ENCODE measurements around the gene CDH4. TPM values are rescaled to one million over a fixed set of nuclear protein-coding genes. Genes with fewer than 3 reads are reported as not detected.
A peak's percentile ranks its signal among the peaks of the same experiment; 100 is the strongest.
"Not testable (repeated sequence)": the region's sequence is repeated elsewhere in the genome, so short reads cannot be mapped to it uniquely, and the experiment has no call there.

Gene CDH4
- total RNA-seq, 1 donor from 2014 or later = 3.2 TPM

GRCh38 chr20:61980647-61981583 lies 728.9 kb downstream of the CDH4 start:
- FAIRE-seq (no peak), DNase-seq (ENCODE audit: low read depth) (no peak)
- Mint-ChIP-seq H3K36me3 (ENCODE audit: low read depth, unreplicated experiment) (peaks cover 18% of the 10 kb centered on the region), H3K27ac (ENCODE audit: unreplicated experiment) (no peak overlapping the region), H3K27me3 (ENCODE audit: low read depth, unreplicated experiment) (no peaks in the 10 kb centered on the region), H3K4me1 (ENCODE audit: low read depth, unreplicated experiment) (no peaks in the 10 kb centered on the region), H3K4me3 (ENCODE audit: unreplicated experiment) (no peak overlapping the region), H3K9me3 (ENCODE audit: unreplicated experiment) (peaks cover 3% of the 10 kb centered on the region)
- H3K27ac ChIP-seq (ENCODE audit: low read depth, low read length) = no peak overlapping the region
- no peaks in the 10 kb centered on the region for H3K27me3 ChIP-seq (ENCODE audit: insufficient read depth, low read length)
- H3K9ac ChIP-seq (ENCODE audit: low read length) = no peak overlapping the region
- H3K9me3 ChIP-seq (ENCODE audit: insufficient read depth, low read depth, low read length) = no peaks in the 10 kb centered on the region
- H3K79me2 ChIP-seq (ENCODE audit: insufficient read depth, low read length) = no peaks in the 10 kb centered on the region
- H3K4me3 ChIP-seq (ENCODE audit: insufficient read depth, low read depth, low read length) = no peak overlapping the region
- peaks cover 42% of the 10 kb centered on the region for H4K20me1 ChIP-seq (ENCODE audit: insufficient read depth, low read length)
- no peak overlapping the region for H2AFZ ChIP-seq (ENCODE audit: low read depth, low read length)
- no peaks in the 10 kb centered on the region for H3K36me3 ChIP-seq (ENCODE audit: insufficient read depth, low read length)
- H3K4me2 ChIP-seq (ENCODE audit: low read length) = no peak overlapping the region
- H3K4me1 ChIP-seq (ENCODE audit: insufficient read depth, low read length) = no peaks in the 10 kb centered on the region
- TF ChIP-seq EZH2 (IDR thresholded peaks at IDR 0.05; ENCODE audit: insufficient read depth, low read length) = no peak
- TF ChIP-seq, protein P1, sequence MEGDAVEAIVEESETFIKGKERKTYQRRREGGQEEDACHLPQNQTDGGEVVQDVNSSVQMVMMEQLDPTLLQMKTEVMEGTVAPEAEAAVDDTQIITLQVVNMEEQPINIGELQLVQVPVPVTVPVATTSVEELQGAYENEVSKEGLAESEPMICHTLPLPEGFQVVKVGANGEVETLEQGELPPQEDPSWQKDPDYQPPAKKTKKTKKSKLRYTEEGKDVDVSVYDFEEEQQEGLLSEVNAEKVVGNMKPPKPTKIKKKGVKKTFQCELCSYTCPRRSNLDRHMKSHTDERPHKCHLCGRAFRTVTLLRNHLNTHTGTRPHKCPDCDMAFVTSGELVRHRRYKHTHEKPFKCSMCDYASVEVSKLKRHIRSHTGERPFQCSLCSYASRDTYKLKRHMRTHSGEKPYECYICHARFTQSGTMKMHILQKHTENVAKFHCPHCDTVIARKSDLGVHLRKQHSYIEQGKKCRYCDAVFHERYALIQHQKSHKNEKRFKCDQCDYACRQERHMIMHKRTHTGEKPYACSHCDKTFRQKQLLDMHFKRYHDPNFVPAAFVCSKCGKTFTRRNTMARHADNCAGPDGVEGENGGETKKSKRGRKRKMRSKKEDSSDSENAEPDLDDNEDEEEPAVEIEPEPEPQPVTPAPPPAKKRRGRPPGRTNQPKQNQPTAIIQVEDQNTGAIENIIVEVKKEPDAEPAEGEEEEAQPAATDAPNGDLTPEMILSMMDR (IDR thresholded peaks at IDR 0.05; ENCODE audit: insufficient read depth, low read depth, low read length) = peak; percentile 24

DNA sequence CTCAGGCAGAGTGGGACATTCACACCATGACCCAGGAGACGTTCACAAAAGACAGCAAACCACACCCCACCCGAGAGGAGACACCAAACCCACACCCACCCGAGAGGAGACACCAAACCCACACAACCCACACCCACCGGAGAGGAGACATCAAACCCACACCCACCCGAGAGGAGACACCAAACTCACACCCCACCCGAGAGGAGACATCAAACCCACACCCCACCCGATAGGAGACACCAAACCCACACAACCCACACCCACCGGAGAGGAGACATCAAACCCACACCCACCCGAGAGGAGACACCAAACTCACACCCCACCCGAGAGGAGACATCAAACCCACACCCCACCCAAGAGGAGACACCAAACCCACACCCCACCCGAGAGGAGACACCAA lies 729.6 kb downstream of the CDH4 start:
- DNase-seq (ENCODE audit: low read depth); H3K4me1 ChIP-seq (ENCODE audit: insufficient read depth, low read length); H3K27me3 ChIP-seq (ENCODE audit: insufficient read depth, low read length); FAIRE-seq; H3K4me2 ChIP-seq (ENCODE audit: low read length); H3K36me3 ChIP-seq (ENCODE audit: insufficient read depth, low read length); H3K9ac ChIP-seq (ENCODE audit: low read length); H2AFZ ChIP-seq (ENCODE audit: low read depth, low read length); H3K4me3 ChIP-seq (ENCODE audit: insufficient read depth, low read depth, low read length); H3K9me3 ChIP-seq (ENCODE audit: insufficient read depth, low read depth, low read length); H3K9me3 Mint-ChIP-seq (ENCODE audit: unreplicated experiment); H3K4me1 Mint-ChIP-seq (ENCODE audit: low read depth, unreplicated experiment); H3K4me3 Mint-ChIP-seq (ENCODE audit: unreplicated experiment); H3K27me3 Mint-ChIP-seq (ENCODE audit: low read depth, unreplicated experiment); H3K27ac ChIP-seq (ENCODE audit: low read depth, low read length); H3K79me2 ChIP-seq (ENCODE audit: insufficient read depth, low read length); H3K27ac Mint-ChIP-seq (ENCODE audit: unreplicated experiment): not testable (repeated sequence)
- peaks cover 36% of the 10 kb centered on the region for H4K20me1 ChIP-seq (ENCODE audit: insufficient read depth, low read length)
- H3K36me3 Mint-ChIP-seq (ENCODE audit: low read depth, unreplicated experiment) = peaks cover 21% of the 10 kb centered on the region

GRCh38 chr20:61982191-61982950 lies 730.3 kb downstream of the CDH4 start:
- H3K4me1 ChIP-seq (ENCODE audit: insufficient read depth, low read length) = no peaks in the 10 kb centered on the region

More at GRCh38 chr20:61982191-61982950, 730.3 kb downstream of the CDH4 start:
- Mint-ChIP-seq H3K4me1 (ENCODE audit: low read depth, unreplicated experiment) (no peaks in the 10 kb centered on the region), H3K9me3 (ENCODE audit: unreplicated experiment) (peaks cover 3% of the 10 kb centered on the region), H3K27me3 (ENCODE audit: low read depth, unreplicated experiment) (no peaks in the 10 kb centered on the region), H3K27ac (ENCODE audit: unreplicated experiment) (no peak overlapping the region), H3K36me3 (ENCODE audit: low read depth, unreplicated experiment) (peaks cover 22% of the 10 kb centered on the region), H3K4me3 (ENCODE audit: unreplicated experiment) (no peak overlapping the region)
- Histone ChIP-seq H3K27me3 (ENCODE audit: insufficient read depth, low read length) (no peaks in the 10 kb centered on the region), H3K4me3 (ENCODE audit: insufficient read depth, low read depth, low read length) (no peak overlapping the region), H3K27ac (ENCODE audit: low read depth, low read length) (no peak overlapping the region), H3K9me3 (ENCODE audit: insufficient read depth, low read depth, low read length) (no peaks in the 10 kb centered on the region), H3K36me3 (ENCODE audit: insufficient read depth, low read length) (no peaks in the 10 kb centered on the region), H3K4me2 (ENCODE audit: low read length) (no peak overlapping the region), H3K79me2 (ENCODE audit: insufficient read depth, low read length) (no peaks in the 10 kb centered on the region), H3K9ac (ENCODE audit: low read length) (no peak overlapping the region), H4K20me1 (ENCODE audit: insufficient read depth, low read length) (peaks cover 30% of the 10 kb centered on the region), H2AFZ (ENCODE audit: low read depth, low read length) (no peak overlapping the region)
- DNase-seq (ENCODE audit: low read depth) = no peak
- TF ChIP-seq, protein P1 (IDR thresholded peaks at IDR 0.05; ENCODE audit: insufficient read depth, low read depth, low read length) = no peak
- no peak for TF ChIP-seq EZH2 (IDR thresholded peaks at IDR 0.05; ENCODE audit: insufficient read depth, low read length)
- FAIRE-seq = no peak

All from astrocyte (in vitro differentiated cells and primary cell).